Measurements from ENCODE around the gene PRSS38. TPM values are rescaled to one million over a fixed set of nuclear protein-coding genes. Genes with fewer than 3 reads are reported as not detected.

Gene PRSS38
- total RNA-seq, 1 experiment from 2014 or later: not detected

DNA sequence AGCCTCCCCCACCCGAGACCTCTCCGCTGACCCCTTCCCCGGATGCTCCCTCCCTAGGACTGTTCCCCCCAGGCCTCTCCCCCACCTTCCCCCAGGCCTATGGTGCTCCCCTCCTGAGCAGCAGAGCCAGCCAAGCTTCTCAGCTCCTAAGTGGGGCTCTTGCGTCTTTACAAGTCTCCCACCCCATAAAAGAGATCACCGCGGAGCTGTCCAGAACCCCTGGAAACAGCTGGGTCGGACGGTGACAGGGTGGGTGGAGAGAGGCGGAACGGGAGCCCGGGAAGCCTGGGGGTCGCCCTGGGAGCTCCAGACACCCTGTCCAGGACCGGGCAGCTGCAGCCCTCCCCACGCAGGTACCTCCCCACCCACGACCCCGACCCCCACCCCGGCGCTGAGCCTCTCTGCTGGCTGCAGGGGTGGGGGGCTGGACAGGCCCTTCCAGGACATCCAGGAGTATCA, 71.1 kb downstream of the PRSS38 start:
- H3K4me3 ChIP-seq (ENCODE audit: low read depth in 2 of 2, low read length in 2 of 2): no peak overlapping the region
- CTCF ChIA-PET: interaction anchor here (0.6 to 0.7 kb wide), 2 partner anchors 45 to 79 kb away, joined by 4 to 8 read pairs; no protein-coding TSS in a partner anchor
- intact Hi-C loops (cut with micrococcal nuclease; ENCODE audit: unreplicated experiment): no loop called here

DNA sequence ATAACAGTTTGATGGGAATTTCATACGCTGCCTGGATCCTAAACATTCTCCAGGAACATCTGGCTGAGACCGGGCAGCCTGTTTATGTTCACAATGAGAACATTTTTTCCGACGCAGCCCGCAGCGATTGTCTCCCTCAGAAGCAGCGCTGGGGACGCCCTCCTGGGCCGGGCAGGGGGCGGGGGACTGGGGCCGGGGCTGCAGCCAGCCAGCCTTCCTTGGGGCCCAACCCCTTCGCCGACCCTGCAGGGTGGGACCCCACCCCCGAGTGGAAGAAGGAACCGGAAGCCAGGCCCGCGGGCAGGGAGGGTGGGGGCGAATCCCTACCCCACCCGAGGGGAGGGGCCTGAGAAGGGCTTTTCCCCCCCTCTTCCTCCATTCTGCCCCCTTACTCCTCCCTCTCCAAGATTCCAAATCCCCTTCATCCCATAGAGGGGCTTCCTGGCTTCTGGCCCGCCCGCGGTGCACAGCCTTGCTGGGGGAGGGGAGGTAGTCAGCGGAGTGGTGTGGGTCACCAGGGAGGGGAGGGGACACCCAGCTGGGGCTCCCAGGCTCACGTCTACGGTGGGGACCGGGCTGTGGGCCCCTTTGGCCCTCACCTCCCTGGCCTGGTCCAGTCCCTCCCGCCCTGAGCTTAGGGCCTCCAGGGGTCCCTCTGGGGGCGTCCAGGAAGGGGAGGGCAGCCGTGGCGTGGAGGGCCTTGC, 71.7 kb downstream of the PRSS38 start:
- ATAC-seq: no peak
- in situ Hi-C loops (cut with HindIII; ENCODE audit: low pct_unique_long_range_greater_than_20kb, low sequenced_read_pairs): no loop called here

More for the DNA sequence above, 71.1 kb downstream of the PRSS38 start:
- no peaks in the 10 kb centered on the region for H3K36me3 ChIP-seq (ENCODE audit: control insufficient read depth, insufficient read depth, low read length)
- no TSS peak for BruUV-seq (replicated peaks)
- no peak overlapping the region for H3K27ac ChIP-seq (ENCODE audit: low read length)
- H3K4me1 ChIP-seq (ENCODE audit: control insufficient read depth, insufficient read depth, low read length): peaks cover 20% of the 10 kb centered on the region
- in situ Hi-C loops (cut with HindIII; ENCODE audit: low pct_unique_long_range_greater_than_20kb, low sequenced_read_pairs): no loop called here
- no peaks in the 10 kb centered on the region for H3K27me3 ChIP-seq (ENCODE audit: control insufficient read depth, insufficient read depth, low read length)
- no peak for DNase-seq (ENCODE audit: low read depth, low spot score)
- POLR2A ChIA-PET: no interaction called here
- TF ChIP-seq, protein P1, sequence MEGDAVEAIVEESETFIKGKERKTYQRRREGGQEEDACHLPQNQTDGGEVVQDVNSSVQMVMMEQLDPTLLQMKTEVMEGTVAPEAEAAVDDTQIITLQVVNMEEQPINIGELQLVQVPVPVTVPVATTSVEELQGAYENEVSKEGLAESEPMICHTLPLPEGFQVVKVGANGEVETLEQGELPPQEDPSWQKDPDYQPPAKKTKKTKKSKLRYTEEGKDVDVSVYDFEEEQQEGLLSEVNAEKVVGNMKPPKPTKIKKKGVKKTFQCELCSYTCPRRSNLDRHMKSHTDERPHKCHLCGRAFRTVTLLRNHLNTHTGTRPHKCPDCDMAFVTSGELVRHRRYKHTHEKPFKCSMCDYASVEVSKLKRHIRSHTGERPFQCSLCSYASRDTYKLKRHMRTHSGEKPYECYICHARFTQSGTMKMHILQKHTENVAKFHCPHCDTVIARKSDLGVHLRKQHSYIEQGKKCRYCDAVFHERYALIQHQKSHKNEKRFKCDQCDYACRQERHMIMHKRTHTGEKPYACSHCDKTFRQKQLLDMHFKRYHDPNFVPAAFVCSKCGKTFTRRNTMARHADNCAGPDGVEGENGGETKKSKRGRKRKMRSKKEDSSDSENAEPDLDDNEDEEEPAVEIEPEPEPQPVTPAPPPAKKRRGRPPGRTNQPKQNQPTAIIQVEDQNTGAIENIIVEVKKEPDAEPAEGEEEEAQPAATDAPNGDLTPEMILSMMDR (IDR thresholded peaks at IDR 0.05): no peak
- no peak for TF ChIP-seq TCF7L2 (IDR thresholded peaks at IDR 0.05; ENCODE audit: low read depth, low read length)
- no peak for TF ChIP-seq SIN3A (IDR thresholded peaks at IDR 0.05; ENCODE audit: borderline replicate concordance, insufficient read depth, low read depth, low read length)
- TF ChIP-seq POLR2AphosphoS5 (IDR thresholded peaks at IDR 0.05; ENCODE audit: low read depth, low read length): no peak
- TF ChIP-seq, protein P2, sequence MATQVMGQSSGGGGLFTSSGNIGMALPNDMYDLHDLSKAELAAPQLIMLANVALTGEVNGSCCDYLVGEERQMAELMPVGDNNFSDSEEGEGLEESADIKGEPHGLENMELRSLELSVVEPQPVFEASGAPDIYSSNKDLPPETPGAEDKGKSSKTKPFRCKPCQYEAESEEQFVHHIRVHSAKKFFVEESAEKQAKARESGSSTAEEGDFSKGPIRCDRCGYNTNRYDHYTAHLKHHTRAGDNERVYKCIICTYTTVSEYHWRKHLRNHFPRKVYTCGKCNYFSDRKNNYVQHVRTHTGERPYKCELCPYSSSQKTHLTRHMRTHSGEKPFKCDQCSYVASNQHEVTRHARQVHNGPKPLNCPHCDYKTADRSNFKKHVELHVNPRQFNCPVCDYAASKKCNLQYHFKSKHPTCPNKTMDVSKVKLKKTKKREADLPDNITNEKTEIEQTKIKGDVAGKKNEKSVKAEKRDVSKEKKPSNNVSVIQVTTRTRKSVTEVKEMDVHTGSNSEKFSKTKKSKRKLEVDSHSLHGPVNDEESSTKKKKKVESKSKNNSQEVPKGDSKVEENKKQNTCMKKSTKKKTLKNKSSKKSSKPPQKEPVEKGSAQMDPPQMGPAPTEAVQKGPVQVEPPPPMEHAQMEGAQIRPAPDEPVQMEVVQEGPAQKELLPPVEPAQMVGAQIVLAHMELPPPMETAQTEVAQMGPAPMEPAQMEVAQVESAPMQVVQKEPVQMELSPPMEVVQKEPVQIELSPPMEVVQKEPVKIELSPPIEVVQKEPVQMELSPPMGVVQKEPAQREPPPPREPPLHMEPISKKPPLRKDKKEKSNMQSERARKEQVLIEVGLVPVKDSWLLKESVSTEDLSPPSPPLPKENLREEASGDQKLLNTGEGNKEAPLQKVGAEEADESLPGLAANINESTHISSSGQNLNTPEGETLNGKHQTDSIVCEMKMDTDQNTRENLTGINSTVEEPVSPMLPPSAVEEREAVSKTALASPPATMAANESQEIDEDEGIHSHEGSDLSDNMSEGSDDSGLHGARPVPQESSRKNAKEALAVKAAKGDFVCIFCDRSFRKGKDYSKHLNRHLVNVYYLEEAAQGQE (IDR thresholded peaks at IDR 0.05; ENCODE audit: insufficient read depth in 1 of 2, low read depth in 2 of 2, low read length in 1 of 2): no peak
- ATAC-seq: no peak
- H3K9me3 ChIP-seq (ENCODE audit: control insufficient read depth, insufficient read depth, low read depth, low read length): no peaks in the 10 kb centered on the region

More for the DNA sequence above, 71.7 kb downstream of the PRSS38 start:
- no peak overlapping the region for H3K27ac ChIP-seq (ENCODE audit: low read length)
- ChIA-PET POLR2A (no interaction called here), CTCF (interaction anchor here (0.7 kb wide), 1 partner anchor 80 kb away, joined by 8 read pairs; no protein-coding TSS in a partner anchor)
- TF ChIP-seq TCF7L2 (IDR thresholded peaks at IDR 0.05; ENCODE audit: low read depth, low read length) (no peak), POLR2AphosphoS5 (IDR thresholded peaks at IDR 0.05; ENCODE audit: low read depth, low read length) (no peak), SIN3A (IDR thresholded peaks at IDR 0.05; ENCODE audit: borderline replicate concordance, insufficient read depth, low read depth, low read length) (no peak)
- TF ChIP-seq, protein P1 (IDR thresholded peaks at IDR 0.05): no peak
- TF ChIP-seq, protein P2 (IDR thresholded peaks at IDR 0.05; ENCODE audit: insufficient read depth in 1 of 2, low read depth in 2 of 2, low read length in 1 of 2): no peak
- DNase-seq (ENCODE audit: low read depth, low spot score): no peak
- H3K9me3 ChIP-seq (ENCODE audit: control insufficient read depth, insufficient read depth, low read depth, low read length): no peaks in the 10 kb centered on the region
- no peaks in the 10 kb centered on the region for H3K27me3 ChIP-seq (ENCODE audit: control insufficient read depth, insufficient read depth, low read length)
- peak overlapping the region in 1 of 2 experiments; percentile 18; a peak in 1 of 4 replicates for H3K4me3 ChIP-seq (ENCODE audit: low read depth in 2 of 2, low read length in 2 of 2)
- intact Hi-C loops (cut with micrococcal nuclease; ENCODE audit: unreplicated experiment): no loop called here
- BruUV-seq (replicated peaks): no TSS peak
- H3K4me1 ChIP-seq (ENCODE audit: control insufficient read depth, insufficient read depth, low read length): peaks cover 22% of the 10 kb centered on the region
- no peaks in the 10 kb centered on the region for H3K36me3 ChIP-seq (ENCODE audit: control insufficient read depth, insufficient read depth, low read length)
